GM18870 (cell line): ENCODE data around the gene SSRP1.
"Not testable (repeated sequence)": the region's sequence is repeated elsewhere in the genome, so short reads cannot be mapped to it uniquely, and the experiment has no call there.

ENCODE experiments used
- ATAC-seq: cut with Tn5 transposase; IDR thresholded peaks from one replicate; pipeline ENCODE4 v1.9.1; 2021; ENCODE audit warnings: moderate library complexity; ENCODE audit not compliant: unreplicated experiment

SSRP1 gene, protein sequence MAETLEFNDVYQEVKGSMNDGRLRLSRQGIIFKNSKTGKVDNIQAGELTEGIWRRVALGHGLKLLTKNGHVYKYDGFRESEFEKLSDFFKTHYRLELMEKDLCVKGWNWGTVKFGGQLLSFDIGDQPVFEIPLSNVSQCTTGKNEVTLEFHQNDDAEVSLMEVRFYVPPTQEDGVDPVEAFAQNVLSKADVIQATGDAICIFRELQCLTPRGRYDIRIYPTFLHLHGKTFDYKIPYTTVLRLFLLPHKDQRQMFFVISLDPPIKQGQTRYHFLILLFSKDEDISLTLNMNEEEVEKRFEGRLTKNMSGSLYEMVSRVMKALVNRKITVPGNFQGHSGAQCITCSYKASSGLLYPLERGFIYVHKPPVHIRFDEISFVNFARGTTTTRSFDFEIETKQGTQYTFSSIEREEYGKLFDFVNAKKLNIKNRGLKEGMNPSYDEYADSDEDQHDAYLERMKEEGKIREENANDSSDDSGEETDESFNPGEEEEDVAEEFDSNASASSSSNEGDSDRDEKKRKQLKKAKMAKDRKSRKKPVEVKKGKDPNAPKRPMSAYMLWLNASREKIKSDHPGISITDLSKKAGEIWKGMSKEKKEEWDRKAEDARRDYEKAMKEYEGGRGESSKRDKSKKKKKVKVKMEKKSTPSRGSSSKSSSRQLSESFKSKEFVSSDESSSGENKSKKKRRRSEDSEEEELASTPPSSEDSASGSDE

DNA sequence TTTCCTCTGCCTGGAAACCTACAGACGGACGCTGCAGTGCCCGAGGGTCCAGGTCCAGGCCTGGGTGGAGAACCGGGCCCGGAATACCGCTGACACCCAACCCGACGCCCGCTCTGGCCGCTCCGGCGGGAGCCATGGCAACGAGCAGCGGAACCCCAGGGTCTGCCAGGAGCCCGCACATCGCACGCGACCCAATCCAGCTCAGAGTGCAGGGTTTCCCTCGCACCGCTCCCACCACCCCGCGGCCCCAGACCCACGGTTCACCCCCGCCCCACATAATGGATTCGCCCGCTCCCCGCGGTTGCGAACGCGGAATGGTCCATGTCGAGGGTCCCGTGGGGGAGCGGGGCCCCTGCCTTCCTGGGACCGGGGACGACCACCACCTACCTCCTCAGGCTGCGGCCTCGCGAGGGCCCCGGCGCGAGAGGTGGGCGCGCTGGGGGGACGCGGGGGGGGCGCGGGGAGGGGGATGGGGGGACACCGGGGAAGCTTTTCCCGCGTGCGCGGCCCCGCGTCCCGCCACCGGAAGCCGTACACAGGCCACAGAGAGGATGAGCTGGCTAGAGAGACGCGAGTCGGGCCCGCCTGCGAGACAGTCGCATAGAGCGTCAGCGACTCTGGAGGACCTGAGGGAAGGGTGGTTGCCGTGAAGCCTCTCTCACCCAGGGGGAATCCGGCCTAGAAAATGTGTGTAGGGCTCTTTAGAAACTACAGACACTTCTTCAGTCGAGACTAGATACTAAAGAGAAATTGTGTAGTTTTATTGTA, at the start of gene SSRP1:
TSS of gene SSRP1 (minus strand) at position 550 of the 768 bp plus-strand sequence. CDS start 771 bp downstream, outside the sequence.
- peak; percentile 89 for ATAC-seq

DNA sequence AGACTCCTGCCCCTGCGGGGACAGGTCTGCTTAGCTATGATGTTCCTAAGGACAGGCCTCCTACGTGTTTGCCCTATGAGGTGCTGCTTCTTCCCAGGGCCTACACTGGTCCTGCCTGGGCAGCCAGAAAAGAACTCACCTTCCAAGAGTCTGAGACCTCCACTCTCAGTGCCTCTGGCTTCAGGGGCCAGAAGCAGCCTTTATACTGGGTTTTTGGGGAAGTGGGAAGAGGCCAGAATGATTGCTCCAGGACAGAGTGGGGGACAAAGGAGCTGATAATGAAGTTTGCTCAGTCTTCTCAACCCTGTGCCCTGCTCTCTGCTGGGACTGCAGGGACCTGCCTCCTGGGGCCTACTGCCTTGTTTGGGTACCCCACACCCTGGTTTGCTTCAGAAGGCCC, 45.3 kb upstream of the SSRP1 start, which contains the start of gene PRG3:
TSS of gene PRG3 (minus strand) at position 176 of the 400 bp plus-strand sequence. CDS start 442 bp downstream, outside the sequence.
- ATAC-seq: no peak

DNA sequence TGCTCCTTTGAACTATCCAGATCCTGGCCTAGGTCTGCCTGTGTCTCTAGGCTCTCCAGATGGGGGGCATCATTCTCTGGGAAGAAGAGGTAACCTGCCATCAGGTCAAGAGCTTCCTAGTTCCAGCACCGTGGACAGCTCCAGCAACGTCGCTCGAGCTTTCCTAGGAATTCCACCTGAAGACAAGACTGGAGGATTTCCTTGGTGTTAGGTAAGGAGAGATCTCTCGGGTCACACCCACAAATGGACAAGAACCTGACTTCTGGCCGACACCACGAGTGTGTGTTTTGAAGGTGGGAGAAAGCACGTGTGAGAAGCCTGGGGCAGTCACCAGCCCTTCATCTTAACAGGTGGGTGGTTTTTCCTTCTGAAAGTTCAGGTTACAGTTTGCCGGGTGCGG, 44.0 kb upstream of the SSRP1 start:
- ATAC-seq: no peak

DNA sequence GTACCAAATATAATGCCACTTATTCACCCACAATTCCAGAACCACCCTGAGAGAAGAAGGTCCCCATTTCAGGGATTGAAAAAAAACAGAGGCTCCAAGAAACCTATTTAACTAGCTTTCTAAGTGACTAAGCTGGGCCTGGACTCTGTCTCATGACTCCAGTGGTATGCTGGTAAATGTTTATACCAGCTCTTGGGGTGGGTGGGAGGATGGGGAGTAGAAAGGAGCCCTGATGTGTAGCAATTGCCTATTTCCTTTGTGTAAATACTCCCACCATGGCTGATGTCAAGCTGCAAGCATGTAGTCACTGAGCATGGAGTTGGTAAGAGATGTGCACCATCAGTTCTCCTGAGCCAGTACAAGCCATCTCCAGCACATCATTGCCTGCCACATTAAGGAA, 42.5 kb upstream of the SSRP1 start:
- ATAC-seq: no peak

DNA sequence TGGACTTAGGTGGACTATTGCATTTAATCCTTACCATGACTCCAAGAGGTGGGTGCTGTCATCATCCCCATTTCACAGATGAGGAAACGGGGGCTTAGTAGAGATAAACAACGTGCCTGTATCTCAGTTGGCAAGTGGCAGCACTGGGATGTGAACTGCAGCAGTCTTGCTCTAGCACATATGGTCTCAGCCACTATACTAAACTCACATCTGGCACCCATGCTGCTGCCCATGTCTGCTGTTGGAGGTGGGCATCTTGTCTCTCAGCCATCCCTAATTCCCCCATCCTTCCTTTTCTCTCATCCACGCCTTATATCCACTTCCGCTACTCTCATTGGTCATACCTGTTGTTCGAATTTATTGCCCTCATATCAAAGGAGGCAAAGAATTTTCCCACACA, 41.4 kb upstream of the SSRP1 start:
- no peak for ATAC-seq

DNA sequence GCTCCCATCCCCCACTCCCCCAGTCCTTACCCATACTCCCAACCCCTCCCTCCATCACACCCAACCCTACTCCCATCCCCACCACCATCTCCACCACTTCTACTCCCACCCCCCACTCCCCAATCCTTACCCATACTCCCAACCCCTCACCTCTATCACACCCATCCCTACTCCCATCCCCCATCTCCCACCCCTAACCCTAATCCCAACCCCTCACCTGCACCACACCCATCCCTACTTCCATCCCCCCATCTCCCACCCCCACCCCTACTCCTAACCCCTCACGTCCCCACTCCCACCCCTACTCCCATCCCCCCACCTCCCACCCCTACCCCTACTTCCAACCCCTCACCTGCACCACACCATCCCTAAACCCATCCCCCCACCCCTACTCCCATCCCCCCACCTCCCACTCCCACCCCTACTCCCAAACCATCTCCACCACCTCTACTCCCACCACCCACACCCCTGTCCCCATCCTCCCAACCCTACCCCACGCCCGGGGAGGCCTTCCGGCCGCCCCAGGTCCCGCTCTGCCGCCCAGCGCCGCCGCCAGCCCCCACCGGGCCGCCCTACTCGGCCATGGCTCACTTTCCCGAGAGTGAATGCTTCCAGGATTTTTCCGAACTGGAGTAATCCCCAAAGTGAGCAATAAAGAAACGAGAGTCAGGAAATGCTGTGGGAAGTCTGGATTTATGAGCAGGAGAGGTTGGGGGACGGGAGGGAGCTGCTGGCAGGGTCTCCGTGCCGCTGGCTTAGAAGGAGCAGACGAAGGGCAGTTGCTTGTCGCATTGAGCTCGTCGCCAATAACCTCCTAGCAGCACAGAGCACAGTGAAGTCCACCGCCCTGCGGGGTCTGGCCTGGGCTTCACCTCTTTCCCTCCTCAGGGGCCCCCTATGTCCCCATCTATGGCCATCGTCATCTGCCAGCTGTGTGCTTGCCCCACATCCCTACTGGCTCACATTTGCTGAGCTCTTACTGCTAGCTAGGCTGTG, 40.7 kb upstream of the SSRP1 start:
- no peak for ATAC-seq

DNA sequence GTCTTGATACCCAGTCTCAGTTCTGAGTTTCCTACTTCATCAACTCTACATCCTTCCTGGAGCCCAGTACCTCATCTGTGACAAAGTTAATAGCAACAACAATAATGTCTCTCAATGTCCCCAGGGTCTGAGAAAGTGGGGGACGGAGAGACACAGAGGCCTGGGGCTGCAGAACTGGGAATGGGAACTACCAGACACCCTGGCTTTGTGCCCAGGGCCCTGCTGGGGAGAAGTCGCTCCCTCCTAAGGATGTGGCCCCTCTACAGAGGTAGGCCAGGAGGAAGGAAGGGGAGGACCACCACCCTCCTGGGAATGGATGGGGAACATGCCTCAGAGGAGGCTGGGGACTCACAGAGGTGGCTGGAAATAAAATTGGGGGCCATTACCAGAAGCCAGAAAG, 39.8 kb upstream of the SSRP1 start:
- no peak for ATAC-seq

DNA sequence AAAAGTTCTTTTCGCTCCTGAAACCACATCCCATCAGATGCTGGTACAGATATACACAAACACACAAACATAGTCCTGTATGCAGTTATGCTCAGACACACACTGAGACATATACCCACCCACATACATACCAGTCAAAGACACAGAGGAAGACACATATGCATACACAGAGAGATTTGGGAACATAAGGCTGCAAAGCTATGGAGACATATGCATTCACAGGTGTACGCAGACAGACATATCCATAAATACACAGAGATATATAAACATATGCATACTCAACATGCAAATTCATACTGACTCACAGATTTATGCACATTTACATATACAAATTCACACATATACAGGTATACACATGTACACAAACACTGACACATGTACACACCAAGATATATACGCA, 39.3 kb upstream of the SSRP1 start:
- ATAC-seq: no peak

DNA sequence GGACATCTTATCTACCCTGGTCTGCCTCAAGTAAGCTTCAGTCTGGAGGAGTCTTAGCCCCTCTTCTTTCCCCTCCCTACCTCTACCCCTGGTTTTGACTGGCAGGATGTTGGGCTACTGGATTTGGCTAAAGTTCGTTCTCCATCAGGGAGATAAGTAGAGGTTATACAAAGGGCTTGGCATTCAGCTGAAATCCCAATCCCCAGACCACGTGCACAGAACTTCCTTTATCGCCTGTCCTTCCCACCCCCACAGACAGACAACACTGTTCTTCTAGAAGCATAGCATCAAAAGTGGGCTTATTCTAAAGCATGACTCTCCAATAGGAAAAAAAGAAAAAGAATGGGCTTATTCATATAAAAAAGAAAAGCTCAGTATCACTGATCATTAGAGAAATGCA, 37.5 kb upstream of the SSRP1 start:
- no peak for ATAC-seq

DNA sequence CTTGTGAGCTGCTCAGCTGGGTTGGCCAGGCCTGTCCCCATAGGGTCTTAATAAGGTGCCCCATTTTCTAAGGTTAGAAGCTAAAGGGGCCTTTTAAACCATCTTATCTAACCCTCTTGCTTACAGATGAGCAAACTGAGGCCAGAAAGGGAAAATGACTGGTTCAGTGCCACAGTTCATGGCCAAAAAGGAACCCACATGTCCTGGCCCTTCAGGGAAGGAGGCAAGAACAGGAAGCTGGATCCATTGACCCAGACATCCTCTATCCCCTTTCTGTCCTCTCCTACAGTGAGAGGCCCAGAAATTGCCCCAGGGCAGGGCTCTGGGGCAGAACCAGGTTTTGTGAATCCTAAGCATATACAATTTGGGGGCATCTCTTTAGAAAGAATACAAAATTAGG, 35.2 kb upstream of the SSRP1 start:
- no peak for ATAC-seq

DNA sequence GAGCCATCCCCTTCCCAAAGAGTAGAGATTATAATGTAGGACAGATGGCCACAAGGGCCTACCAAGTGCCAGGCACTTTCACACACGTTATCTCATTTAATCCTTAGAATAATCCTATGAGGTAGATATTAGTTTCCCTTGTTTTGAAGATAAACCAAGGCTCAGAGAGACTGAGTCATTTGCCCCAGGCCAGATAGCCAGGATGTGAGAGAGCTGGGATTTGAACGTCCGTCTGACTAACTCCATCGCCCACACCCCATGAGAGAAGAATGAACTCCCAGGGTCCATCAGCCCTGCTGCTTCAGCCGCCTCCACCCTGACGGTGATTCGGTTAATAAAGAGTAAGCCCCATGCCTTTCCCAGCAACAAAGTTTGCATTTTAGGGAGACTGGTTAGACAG, 34.6 kb upstream of the SSRP1 start:
- no peak for ATAC-seq

DNA sequence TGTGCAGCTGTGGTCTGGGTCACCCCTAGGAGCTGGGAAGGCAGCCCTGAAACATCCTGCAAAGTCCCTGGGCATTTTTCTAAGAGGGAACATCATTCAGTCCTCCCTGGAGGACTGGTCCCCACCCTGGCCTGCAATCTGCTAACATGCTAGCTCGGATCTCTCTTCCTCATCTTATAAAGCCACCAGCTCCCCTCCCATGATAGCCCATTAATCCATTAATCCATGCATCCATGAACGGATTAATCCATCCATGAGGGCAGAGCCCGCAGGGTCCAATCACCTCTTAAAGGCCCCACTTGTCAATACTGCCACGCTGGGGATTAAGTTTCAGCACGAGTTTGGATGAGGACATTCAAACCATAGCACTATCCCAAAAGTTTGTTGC, 33.1 kb upstream of the SSRP1 start:
- no peak for ATAC-seq

DNA sequence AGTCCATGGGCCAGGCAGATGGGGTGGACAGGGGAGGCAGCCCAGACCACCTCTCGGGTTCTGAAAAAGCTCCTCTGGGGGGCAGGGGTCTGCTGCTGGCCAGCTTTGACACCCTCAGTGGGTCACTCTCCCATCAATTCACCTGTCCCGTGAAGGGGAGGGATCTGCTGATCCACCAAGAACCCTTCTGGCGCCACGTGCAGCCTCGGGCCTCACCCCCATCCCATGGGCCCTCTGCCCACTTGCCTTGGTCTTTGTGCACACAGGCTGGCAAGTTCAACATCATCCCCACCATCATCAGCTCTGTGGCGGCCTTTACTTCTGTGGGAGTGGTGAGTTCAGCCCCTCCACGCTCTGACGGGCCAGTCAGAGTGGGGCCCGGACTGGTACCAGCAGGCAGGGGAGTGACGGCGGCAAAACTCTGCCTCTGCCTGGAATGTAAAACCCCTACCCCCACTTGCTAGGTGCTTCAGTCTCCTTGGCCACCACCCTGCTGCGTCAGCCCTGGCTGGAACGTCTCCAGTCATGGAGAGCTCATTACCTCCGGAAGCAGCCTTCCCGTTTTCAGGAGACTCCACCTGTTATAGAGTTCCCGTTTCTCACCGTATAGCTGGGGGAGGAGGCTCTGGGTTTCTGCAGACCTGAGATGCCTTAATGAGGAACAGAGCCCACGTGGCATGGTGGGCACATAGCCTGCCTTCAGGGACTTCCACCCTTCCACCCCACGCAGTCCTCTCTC, 32.6 kb upstream of the SSRP1 start:
- no peak for ATAC-seq

DNA sequence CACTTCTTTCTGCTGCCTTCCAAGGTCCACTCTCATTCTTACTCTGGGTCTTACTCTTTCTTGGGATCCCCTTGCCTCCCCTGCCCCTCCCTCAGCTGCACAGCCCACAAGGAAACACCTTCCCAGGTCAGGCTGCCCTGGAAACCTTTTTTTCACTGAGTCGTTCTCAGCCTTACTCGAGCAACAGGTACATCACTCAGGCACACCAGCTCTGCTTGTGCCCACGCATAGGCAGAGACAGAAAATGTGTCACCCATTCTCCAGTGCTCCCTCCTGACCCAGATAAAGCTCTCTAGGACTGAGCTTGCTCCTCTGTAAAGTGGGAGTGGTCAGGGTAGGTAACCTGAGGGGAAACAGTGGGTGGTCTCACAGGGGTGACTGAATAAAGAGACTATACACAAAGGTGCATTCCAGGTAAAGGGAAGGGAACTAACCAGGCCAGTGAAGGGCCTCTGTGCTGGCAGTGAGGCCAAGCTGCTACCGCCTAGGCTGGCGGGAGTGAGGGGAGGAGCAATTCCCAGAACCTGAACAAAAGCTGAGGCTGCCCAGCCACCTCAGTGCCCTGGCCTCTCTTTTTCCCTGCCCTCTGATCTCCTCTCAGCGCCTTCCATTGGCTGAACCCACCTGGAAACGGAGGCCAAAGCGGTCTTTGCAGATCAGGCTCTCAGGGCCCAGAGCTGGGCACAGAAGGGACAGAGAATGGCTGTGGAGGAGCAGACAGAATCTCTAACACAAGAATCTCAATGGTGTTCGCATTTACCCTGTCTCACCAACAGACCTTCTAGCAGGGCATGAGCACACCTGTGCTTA, 29.4 kb upstream of the SSRP1 start:
- ATAC-seq: no peak

DNA sequence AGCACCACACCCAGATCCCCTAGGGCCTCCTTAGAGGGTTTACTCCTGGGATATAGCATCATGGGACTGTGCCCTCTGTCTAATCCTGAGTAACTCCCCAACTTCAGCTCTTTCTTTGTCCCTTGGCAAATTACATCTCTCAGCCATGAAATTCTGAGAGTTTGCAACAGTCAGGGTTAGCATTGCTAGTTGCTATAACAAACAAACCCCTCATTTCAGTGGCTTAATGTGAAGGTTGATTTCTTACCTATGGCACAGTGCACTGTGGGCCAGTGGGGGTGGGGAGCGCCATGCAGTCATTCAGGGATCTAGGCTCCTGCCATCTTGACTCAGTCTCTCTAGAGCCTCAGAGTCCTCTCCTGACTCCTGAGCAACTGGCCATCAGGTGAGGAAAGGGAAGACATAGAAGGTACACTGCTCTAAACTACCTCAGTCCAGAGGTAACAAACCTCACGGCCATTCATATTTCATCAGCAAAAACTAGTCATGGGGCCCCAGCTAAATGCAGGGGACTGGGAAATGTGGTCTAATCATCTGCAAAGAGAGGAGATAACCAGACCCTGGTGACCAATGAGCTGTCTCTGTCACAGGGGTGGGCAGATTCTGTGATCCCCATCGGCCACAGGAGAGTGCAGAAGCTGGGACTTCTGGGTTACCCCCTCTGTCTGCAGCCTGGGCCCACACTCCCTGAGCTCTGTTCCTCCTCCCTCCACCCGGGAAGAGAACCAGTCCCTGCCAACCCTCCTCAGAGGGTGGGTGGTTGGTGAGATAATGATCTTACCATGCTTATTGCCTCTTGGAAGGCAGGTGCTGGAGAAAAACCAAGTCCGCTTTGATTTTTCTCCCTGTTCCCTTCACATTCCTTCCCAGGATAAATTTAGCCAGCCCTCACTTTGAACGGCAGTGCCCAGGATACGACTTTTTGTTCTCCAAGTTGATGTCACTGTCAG, 27.7 kb upstream of the SSRP1 start:
- ATAC-seq: no peak

DNA sequence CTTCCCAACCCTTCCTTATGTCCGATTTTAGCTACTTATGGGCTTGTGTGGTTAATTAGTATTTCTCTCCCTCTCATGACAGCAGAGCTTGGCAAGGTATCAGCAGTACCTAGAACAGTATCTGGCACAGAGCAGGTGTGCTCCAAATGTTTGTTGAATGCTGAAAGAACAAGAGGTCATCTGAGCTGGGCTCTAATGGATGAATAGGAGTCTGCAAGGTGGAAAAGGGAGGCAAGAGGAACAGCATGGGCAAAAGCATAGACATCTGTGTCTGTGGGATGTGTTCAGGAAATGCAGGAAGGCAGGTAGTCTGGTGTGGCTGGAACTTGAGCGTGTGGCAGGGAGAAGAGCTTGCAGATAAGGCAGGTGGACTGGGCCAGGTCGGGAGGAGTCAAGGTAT, 26.2 kb upstream of the SSRP1 start:
- ATAC-seq: no peak

DNA sequence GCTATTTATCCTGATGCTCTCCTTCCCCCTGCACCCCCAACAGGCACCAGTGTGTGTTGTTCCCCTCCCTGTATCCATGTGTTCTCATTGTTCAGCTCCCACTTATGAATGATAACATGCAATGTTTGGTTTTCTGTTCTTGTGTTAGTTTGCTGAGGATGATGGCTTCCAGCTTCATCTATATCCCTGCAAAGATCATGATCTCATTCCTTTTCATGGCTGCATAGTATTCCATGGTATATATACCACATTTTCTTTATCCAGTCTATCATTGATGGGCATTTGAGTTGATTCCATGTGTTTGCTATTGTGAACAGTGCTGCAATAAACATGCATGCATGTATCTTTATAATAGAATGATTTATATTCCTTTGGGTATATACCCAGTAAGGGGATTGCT, 25.7 kb upstream of the SSRP1 start:
- ATAC-seq: not testable (repeated sequence)

DNA sequence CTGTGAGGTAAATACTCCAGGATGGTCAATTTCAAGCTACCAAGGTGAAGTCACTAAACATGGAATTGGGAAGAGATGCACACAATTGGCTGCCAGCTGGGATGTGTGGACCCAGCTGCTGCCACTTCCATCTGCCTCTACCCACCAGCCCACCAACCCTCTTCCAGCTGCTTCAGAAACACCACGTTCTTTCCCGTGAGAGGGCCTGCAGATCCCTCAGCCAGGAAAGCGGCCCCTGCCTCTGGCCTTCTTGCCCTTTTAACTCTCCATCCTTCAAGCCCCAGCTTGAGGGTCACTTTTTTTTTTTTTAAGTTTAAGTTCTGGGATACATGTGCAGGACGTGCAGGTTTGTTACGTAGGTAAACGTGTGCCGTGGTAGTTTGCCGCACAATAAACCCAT, 25.3 kb upstream of the SSRP1 start:
- ATAC-seq: no peak
